ENCODE data around the gene DENND1A.

DENND1A gene

GRCh38 chr9:123957168-123957721, 27.3 kb upstream of the DENND1A start:
- Histone ChIP-seq H3K36me3 (ENCODE audit: control insufficient read depth, insufficient read depth, low read length) (no peaks in the 10 kb centered on the region), H3K79me2 (no peaks in the 10 kb centered on the region), H3K27me3 (ENCODE audit: control insufficient read depth, insufficient read depth, low read length) (no peaks in the 10 kb centered on the region), H2AFZ (no peak overlapping the region), H3K4me2 (ENCODE audit: low read length) (no peak overlapping the region), H3K4me3 (ENCODE audit: low read depth, low read length) (no peak overlapping the region), H3K9ac (no peak overlapping the region), H3K27ac (no peak overlapping the region), H3K9me3 (ENCODE audit: control insufficient read depth, low read length) (no peaks in the 10 kb centered on the region), H3K4me1 (no peaks in the 10 kb centered on the region)
- TF ChIP-seq CTCF (IDR thresholded peaks at IDR 0.05): no peak

- H3K27me3 ChIP-seq (ENCODE audit: control insufficient read depth, insufficient read depth, low read length): no peaks in the 10 kb centered on the region
- H3K9ac ChIP-seq: no peak overlapping the region
- no peak for TF ChIP-seq CTCF (IDR thresholded peaks at IDR 0.05)
- H3K27ac ChIP-seq: no peak overlapping the region
- H3K9me3 ChIP-seq (ENCODE audit: control insufficient read depth, low read length): no peaks in the 10 kb centered on the region
- H3K79me2 ChIP-seq: no peaks in the 10 kb centered on the region
- H3K36me3 ChIP-seq (ENCODE audit: control insufficient read depth, insufficient read depth, low read length): no peaks in the 10 kb centered on the region
- H3K4me1 ChIP-seq: no peaks in the 10 kb centered on the region
- no peak overlapping the region for H3K4me3 ChIP-seq (ENCODE audit: low read depth, low read length)
- no peak overlapping the region for H2AFZ ChIP-seq
- no peak overlapping the region for H3K4me2 ChIP-seq (ENCODE audit: low read length)
Measured at GRCh38 chr9:123955637-123956036, 25.7 kb upstream of the DENND1A start.

GRCh38 chr9:123954518-123955280, 24.8 kb upstream of the DENND1A start:
- Histone ChIP-seq H3K27me3 (ENCODE audit: control insufficient read depth, insufficient read depth, low read length) (no peaks in the 10 kb centered on the region), H3K4me3 (ENCODE audit: low read depth, low read length) (no peak overlapping the region), H3K9me3 (ENCODE audit: control insufficient read depth, low read length) (no peaks in the 10 kb centered on the region), H3K4me2 (ENCODE audit: low read length) (no peak overlapping the region), H3K9ac (no peak overlapping the region), H3K4me1 (no peaks in the 10 kb centered on the region), H3K79me2 (no peaks in the 10 kb centered on the region), H2AFZ (no peak overlapping the region), H3K36me3 (ENCODE audit: control insufficient read depth, insufficient read depth, low read length) (no peaks in the 10 kb centered on the region), H3K27ac (no peak overlapping the region)
- TF ChIP-seq CTCF (IDR thresholded peaks at IDR 0.05): no peak

DNA sequence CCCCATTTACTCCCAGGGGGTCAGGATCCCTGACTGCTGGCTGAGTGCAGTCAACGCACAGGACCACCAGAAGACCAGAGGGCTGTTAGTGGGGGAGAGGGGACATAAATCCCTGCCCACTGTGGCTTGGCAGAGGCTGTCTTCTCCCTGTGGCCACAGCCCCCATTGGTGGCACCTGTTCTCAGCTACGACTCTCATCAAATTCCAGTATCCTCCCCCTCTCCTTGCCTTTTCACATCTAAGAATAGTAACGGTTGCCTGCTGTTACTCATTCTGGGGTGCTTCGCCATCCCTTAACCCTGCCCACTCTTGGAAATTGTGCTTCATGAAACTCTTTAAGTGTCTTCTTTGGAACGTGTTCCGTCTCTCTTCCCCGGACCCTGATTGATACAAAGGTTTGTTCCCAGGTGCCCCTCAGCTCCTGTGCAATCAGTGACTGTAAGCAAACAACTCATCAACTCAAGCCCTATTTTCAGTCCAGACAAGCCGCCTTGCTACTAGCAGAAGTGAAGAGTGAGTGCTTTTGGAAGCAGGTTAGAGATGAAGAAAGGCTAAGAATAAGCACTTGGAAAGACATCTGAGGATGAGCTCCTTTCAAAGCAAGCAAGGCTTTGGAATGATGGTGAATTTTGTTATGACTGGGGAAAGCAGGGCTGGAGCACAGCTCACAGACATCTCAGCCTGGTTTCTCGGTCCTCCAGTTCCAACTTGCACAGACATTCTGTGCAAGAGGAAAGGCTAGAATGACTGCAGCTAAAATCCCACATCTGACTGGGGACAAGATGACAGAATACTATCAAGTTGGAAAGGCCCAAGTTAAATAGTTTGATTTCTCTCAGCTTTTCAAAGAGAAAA, 22.9 kb upstream of the DENND1A start:
- H3K27ac ChIP-seq: no peak overlapping the region
- H3K4me1 ChIP-seq: no peaks in the 10 kb centered on the region
- H3K9me3 ChIP-seq (ENCODE audit: control insufficient read depth, low read length): no peaks in the 10 kb centered on the region
- no peak for TF ChIP-seq CTCF (IDR thresholded peaks at IDR 0.05)
- no peaks in the 10 kb centered on the region for H3K36me3 ChIP-seq (ENCODE audit: control insufficient read depth, insufficient read depth, low read length)
- no peaks in the 10 kb centered on the region for H3K79me2 ChIP-seq
- no peak overlapping the region for H3K4me2 ChIP-seq (ENCODE audit: low read length)
- no peak overlapping the region for H2AFZ ChIP-seq
- no peak overlapping the region for H3K9ac ChIP-seq
- H3K4me3 ChIP-seq (ENCODE audit: low read depth, low read length): no peak overlapping the region
- H3K27me3 ChIP-seq (ENCODE audit: control insufficient read depth, insufficient read depth, low read length): no peaks in the 10 kb centered on the region
